ENCODE data around the gene METTL9. TPM values are rescaled to one million over a fixed set of nuclear protein-coding genes. Genes with fewer than 3 reads are reported as not detected.
"Not testable (repeated sequence)": the region's sequence is repeated elsewhere in the genome, so short reads cannot be mapped to it uniquely, and the experiment has no call there.

METTL9 gene
- total RNA-seq, 1 experiment from 2014 or later: 50.7 TPM

- Mint-ChIP-seq H3K27me3 (ENCODE audit: insufficient read depth, unreplicated experiment) (peaks cover 3% of the 10 kb centered on the region), H3K27ac (ENCODE audit: unreplicated experiment) (no peak overlapping the region), H3K36me3 (ENCODE audit: insufficient read depth, unreplicated experiment) (no peaks in the 10 kb centered on the region), H3K4me3 (ENCODE audit: unreplicated experiment) (no peak overlapping the region), H3K9me3 (ENCODE audit: unreplicated experiment) (no peaks in the 10 kb centered on the region), H3K4me1 (ENCODE audit: low read depth, unreplicated experiment) (no peaks in the 10 kb centered on the region)
- H3K4me1 ChIP-seq: no peaks in the 10 kb centered on the region
- BruUV-seq (replicated peaks): no TSS peak
- CTCF ChIA-PET: no interaction called here
- H3K9me3 ChIP-seq: no peaks in the 10 kb centered on the region
- TF ChIP-seq CTCF (IDR thresholded peaks at IDR 0.05; ENCODE audit: insufficient read depth in 1 of 2, low read depth in 1 of 2, low read length in 1 of 2, severe bottlenecking in 1 of 2, unreplicated experiment in 1 of 2): no peak
- no peak overlapping the region for H3K4me3 ChIP-seq (ENCODE audit: low read depth, low read length)
- intact Hi-C loops (cut with micrococcal nuclease; ENCODE audit: unreplicated experiment): no loop called here
- no peaks in the 10 kb centered on the region for H3K36me3 ChIP-seq (ENCODE audit: control insufficient read depth, insufficient read depth, low read length)
- DNase-seq: peak in 1 of 2 experiments; percentile 3
- POLR2A ChIA-PET: no interaction called here
- H3K27me3 ChIP-seq (replicated peaks; ENCODE audit: control insufficient read depth, insufficient read depth, low read length): no peaks in the 10 kb centered on the region
Measured at GRCh38 chr16:21560462-21560861, 38.9 kb upstream of the METTL9 start.

GRCh38 chr16:21563676-21564075 lies 35.7 kb upstream of the METTL9 start:
- intact Hi-C loops (cut with micrococcal nuclease; ENCODE audit: unreplicated experiment): no loop called here
- Mint-ChIP-seq H3K9me3 (ENCODE audit: unreplicated experiment) (no peaks in the 10 kb centered on the region), H3K27me3 (ENCODE audit: insufficient read depth, unreplicated experiment) (peaks cover 5% of the 10 kb centered on the region), H3K4me3 (ENCODE audit: unreplicated experiment) (no peak overlapping the region), H3K4me1 (ENCODE audit: low read depth, unreplicated experiment) (no peaks in the 10 kb centered on the region), H3K36me3 (ENCODE audit: insufficient read depth, unreplicated experiment) (no peaks in the 10 kb centered on the region), H3K27ac (ENCODE audit: unreplicated experiment) (no peak overlapping the region)
- peak in 1 of 2 experiments; percentile 8 for DNase-seq
- no peak overlapping the region for H3K4me3 ChIP-seq (ENCODE audit: low read depth, low read length)
- no peak for TF ChIP-seq CTCF (IDR thresholded peaks at IDR 0.05; ENCODE audit: insufficient read depth in 1 of 2, low read depth in 1 of 2, low read length in 1 of 2, severe bottlenecking in 1 of 2, unreplicated experiment in 1 of 2)
- no peaks in the 10 kb centered on the region for H3K4me1 ChIP-seq
- ChIA-PET POLR2A (no interaction called here), CTCF (interaction anchor here (1.0 kb wide), 1 partner anchor 77 kb away, joined by 5 read pairs; no protein-coding TSS in a partner anchor)
- BruUV-seq (replicated peaks): no TSS peak
- H3K27me3 ChIP-seq (replicated peaks; ENCODE audit: control insufficient read depth, insufficient read depth, low read length): no peaks in the 10 kb centered on the region
- 0 out of 2 replicates have a peak, but pooled peaks cover 4% of the 10 kb centered on the region for H3K9me3 ChIP-seq
- H3K36me3 ChIP-seq (ENCODE audit: control insufficient read depth, insufficient read depth, low read length): no peaks in the 10 kb centered on the region

- CTCF ChIA-PET: interaction anchor here (0.8 to 1.0 kb wide), 2 partner anchors 13 to 76 kb away, joined by 5 read pairs; no protein-coding TSS in a partner anchor
- H3K9me3 Mint-ChIP-seq (ENCODE audit: unreplicated experiment); DNase-seq; H3K27me3 ChIP-seq (replicated peaks; ENCODE audit: control insufficient read depth, insufficient read depth, low read length); intact Hi-C loops (cut with micrococcal nuclease; ENCODE audit: unreplicated experiment); H3K4me3 ChIP-seq (ENCODE audit: low read depth, low read length); POLR2A ChIA-PET; H3K9me3 ChIP-seq; H3K27me3 Mint-ChIP-seq (ENCODE audit: insufficient read depth, unreplicated experiment); H3K27ac Mint-ChIP-seq (ENCODE audit: unreplicated experiment); H3K4me3 Mint-ChIP-seq (ENCODE audit: unreplicated experiment); H3K4me1 ChIP-seq; H3K4me1 Mint-ChIP-seq (ENCODE audit: low read depth, unreplicated experiment); H3K36me3 Mint-ChIP-seq (ENCODE audit: insufficient read depth, unreplicated experiment); BruUV-seq (replicated peaks); H3K36me3 ChIP-seq (ENCODE audit: control insufficient read depth, insufficient read depth, low read length): not testable (repeated sequence)
Measured at GRCh38 chr16:21564367-21564766, 35.0 kb upstream of the METTL9 start.

- TF ChIP-seq CTCF (IDR thresholded peaks at IDR 0.05; ENCODE audit: insufficient read depth in 1 of 2, low read depth in 1 of 2, low read length in 1 of 2, severe bottlenecking in 1 of 2, unreplicated experiment in 1 of 2): no peak
- BruUV-seq (replicated peaks): no TSS peak
Measured at GRCh38 chr16:21565507-21565860, 33.9 kb upstream of the METTL9 start.

More at GRCh38 chr16:21565507-21565860, 33.9 kb upstream of the METTL9 start:
- H3K9me3 Mint-ChIP-seq (ENCODE audit: unreplicated experiment): no peaks in the 10 kb centered on the region
- ChIA-PET POLR2A (no interaction called here), CTCF (interaction anchor here (0.5 kb wide), 1 partner anchor 248 kb away, joined by 5 read pairs; no protein-coding TSS in a partner anchor)
- intact Hi-C loops (cut with micrococcal nuclease; ENCODE audit: unreplicated experiment): no loop called here
- H3K9me3 ChIP-seq: 0 out of 2 replicates have a peak, but pooled peaks cover 4% of the 10 kb centered on the region
- H3K4me1 Mint-ChIP-seq (ENCODE audit: low read depth, unreplicated experiment): no peaks in the 10 kb centered on the region
- H3K36me3 ChIP-seq (ENCODE audit: control insufficient read depth, insufficient read depth, low read length): no peaks in the 10 kb centered on the region
- H3K27me3 ChIP-seq (replicated peaks; ENCODE audit: control insufficient read depth, insufficient read depth, low read length): no peaks in the 10 kb centered on the region
- peaks cover 5% of the 10 kb centered on the region for H3K27me3 Mint-ChIP-seq (ENCODE audit: insufficient read depth, unreplicated experiment)
- DNase-seq: no peak
- no peaks in the 10 kb centered on the region for H3K4me1 ChIP-seq
- no peak overlapping the region for H3K4me3 ChIP-seq (ENCODE audit: low read depth, low read length)
- H3K27ac Mint-ChIP-seq (ENCODE audit: unreplicated experiment): no peak overlapping the region
- H3K36me3 Mint-ChIP-seq (ENCODE audit: insufficient read depth, unreplicated experiment): no peaks in the 10 kb centered on the region
- no peak overlapping the region for H3K4me3 Mint-ChIP-seq (ENCODE audit: unreplicated experiment)

Measured in Caco-2 (cell line).